ENCODE data around the gene FBRS. TPM values are rescaled to one million over a fixed set of nuclear protein-coding genes. Genes with fewer than 3 reads are reported as not detected.

FBRS gene
- total RNA-seq, 6 experiments from 2014 or later, result 13.0 to 26.2 (median 20.9) TPM

DNA sequence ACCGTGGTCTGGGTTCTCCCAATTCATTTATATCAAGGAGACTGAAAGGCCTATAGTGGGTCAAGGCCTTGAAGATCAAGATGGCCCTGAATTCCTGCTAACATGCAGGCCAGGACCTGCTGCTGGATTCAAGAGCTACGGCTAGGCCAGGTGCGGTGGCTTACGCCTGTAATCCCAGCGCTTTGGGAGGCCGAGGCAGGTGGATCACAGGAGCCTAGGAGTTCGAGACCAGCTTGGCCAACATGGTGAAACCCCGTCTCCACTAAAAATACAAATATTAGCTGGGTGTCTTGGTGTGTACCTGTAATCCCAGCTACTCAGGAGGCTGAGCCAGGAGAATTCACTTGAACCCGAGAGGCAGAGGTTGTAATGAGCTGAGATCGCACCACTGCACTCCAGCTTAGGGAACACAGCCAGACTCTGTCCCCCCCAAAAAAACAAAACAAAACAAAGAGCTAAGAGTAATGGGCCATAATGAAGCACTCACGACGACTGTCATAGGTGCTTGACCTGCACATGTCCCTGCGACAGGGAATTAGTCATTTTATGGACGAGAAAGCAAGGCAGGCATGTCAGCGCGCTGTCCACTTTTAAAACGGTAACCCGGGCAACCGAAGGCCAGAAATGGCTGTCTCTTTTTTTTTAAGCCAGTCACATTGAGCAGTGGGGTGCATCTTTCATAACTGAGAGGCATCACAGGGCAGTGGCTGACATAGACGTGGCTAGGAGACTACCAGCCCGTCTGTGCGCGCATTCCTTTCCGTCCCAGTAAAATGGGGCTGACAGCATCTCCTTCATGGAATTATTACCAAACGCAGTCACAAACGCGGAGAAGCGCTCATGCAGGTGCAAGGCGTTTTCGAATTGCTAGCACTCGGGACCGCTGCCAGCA is 1.0 kb upstream of the FBRS start:
- peaks cover 0 to 29% (median 10%) of the 10 kb centered on the region in 4 donors for H3K4me1 ChIP-seq
- no peaks in the 10 kb centered on the region for H3K27me3 ChIP-seq
- peak in 1 of 4 donors; percentile 0 for ATAC-seq
- H3K9me3 ChIP-seq, result no peaks in the 10 kb centered on the region
- WGBS (ENCODE audit: insufficient coverage, low coverage, low lambda C conversion rate, missing lambda C conversion rate), result 15% methylated on average over 18 of the region's 32 CpGs
- peak overlapping the region; percentile 25 to 54 (median 41) for H3K4me3 ChIP-seq
- peak overlapping the region; percentile 64 to 84 (median 80) for H3K27ac ChIP-seq
- TF ChIP-seq POLR2A (IDR thresholded peaks at IDR 0.05), result no peak
- TF ChIP-seq, protein P1, sequence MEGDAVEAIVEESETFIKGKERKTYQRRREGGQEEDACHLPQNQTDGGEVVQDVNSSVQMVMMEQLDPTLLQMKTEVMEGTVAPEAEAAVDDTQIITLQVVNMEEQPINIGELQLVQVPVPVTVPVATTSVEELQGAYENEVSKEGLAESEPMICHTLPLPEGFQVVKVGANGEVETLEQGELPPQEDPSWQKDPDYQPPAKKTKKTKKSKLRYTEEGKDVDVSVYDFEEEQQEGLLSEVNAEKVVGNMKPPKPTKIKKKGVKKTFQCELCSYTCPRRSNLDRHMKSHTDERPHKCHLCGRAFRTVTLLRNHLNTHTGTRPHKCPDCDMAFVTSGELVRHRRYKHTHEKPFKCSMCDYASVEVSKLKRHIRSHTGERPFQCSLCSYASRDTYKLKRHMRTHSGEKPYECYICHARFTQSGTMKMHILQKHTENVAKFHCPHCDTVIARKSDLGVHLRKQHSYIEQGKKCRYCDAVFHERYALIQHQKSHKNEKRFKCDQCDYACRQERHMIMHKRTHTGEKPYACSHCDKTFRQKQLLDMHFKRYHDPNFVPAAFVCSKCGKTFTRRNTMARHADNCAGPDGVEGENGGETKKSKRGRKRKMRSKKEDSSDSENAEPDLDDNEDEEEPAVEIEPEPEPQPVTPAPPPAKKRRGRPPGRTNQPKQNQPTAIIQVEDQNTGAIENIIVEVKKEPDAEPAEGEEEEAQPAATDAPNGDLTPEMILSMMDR (IDR thresholded peaks at IDR 0.05), result no peak
- DNase-seq, result no peak
- intact Hi-C loops (cut with DNase I), result no loop called here
- peaks cover 0 to 57% (median 21%) of the 10 kb centered on the region in 4 donors for H3K36me3 ChIP-seq

DNA sequence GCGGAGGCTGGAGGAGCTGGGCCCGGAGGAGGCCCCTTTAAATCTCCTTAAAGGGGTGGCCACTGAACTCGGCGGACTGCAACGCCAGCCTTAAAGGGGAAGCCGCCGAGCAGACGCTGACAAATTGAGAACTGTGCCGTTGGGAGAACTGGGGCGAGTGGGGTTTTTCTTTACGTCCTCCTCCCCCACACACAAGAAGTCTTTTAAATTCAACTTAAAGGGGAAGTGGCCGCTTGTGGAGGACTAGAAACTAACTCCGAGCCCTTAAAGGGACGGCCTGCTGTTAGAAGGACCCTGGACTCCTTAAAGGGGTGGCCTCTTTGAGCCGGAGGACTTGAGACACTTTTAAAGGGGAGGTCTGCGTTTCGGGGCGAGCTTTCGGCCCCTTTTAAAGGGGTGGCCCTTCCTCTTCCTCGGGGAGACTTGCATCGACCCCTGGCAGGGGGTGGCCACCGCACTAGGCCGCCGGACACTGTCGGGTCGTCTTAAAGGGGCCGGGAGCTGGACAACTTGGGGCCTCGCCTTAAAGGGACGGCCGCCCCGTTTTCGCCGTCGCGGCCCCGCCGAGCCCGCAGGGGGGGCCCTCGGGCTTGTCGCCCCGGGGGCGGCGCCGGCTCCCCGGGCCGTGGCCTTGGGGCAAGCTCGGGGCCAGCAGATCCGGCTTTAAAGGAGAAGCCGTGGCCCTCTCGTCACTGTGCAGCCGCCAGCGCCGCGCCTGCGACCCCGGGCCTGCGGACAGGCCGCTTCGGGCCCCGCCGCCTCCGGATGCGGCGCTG is 688 bp downstream of the FBRS start:
- 0% methylated on average over 14 of the region's 64 CpGs for WGBS (ENCODE audit: insufficient coverage, low coverage, low lambda C conversion rate, missing lambda C conversion rate)
- intact Hi-C loops (cut with DNase I), result no loop called here
- peaks cover 0 to 59% (median 27%) of the 10 kb centered on the region in 4 donors for H3K36me3 ChIP-seq

DNA sequence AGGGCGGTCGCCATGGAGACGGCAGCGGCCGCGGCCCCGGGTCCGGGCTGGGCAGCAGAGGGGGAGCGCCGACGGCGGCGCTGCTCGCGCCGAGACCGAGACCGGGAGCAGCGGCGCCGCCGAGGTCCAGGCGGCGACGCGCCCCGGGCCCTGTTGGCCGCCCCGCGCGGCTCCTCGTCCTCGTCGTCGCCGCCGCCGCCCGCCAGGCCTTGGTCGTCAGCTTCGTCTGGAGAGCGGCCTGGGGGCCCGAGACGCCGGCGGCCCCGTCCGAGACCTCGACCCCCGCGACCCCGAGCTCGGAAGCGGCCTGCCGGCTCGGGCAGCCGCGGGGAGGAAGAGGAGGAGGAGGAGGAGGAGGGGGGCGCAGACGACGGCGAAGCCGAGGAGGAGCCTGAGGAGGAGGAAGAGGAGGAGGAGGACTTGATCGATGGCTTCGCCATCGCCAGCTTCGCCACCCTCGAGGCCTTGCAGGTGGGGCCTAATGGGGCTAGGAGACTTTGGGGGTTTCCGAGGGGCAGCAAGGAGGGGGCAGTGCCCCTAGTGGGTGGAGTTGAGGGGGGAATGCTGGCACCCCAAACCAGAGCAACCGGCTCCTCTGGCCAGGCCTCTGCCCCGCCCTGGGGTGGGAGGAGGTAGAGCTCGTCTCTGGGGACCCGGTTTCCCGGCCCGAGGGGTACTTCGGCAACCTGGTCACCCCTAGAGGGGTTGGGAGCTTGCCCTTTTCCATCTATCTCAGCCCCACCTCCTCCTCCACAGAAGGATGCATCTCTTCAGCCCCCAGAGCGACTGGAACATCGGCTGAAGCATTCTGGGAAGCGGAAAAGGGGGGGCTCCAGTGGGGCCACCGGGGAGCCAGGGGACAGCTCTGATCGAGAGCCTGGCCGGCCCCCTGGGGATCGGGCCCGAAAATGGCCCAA is 1.5 kb downstream of the FBRS start:
- H3K27me3 ChIP-seq, result no peaks in the 10 kb centered on the region
- H3K36me3 ChIP-seq, result peaks cover 0 to 51% (median 24%) of the 10 kb centered on the region in 4 donors
- intact Hi-C loops (cut with DNase I), result no loop called here
- H3K4me3 ChIP-seq, result peak overlapping the region; percentile 50 to 91 (median 91)
- no peaks in the 10 kb centered on the region for H3K9me3 ChIP-seq
- ATAC-seq, result no peak
- TF ChIP-seq, protein P1 (IDR thresholded peaks at IDR 0.05), result no peak
- no peak for TF ChIP-seq POLR2A (IDR thresholded peaks at IDR 0.05)
- WGBS (ENCODE audit: insufficient coverage, low coverage, low lambda C conversion rate, missing lambda C conversion rate), result 2% methylated on average over 45 of the region's 84 CpGs
- DNase-seq, result peak in 1 of 3 donors; percentile 62
- peaks cover 0 to 29% (median 10%) of the 10 kb centered on the region in 4 donors for H3K4me1 ChIP-seq
- H3K27ac ChIP-seq, result peak overlapping the region; percentile 98 to 99 (median 99)

More for the DNA sequence above, 688 bp downstream of the FBRS start:
- TF ChIP-seq, protein P1 (IDR thresholded peaks at IDR 0.05), result peak in 3 of 4 donors; percentile 5 to 35 (median 18)
- TF ChIP-seq POLR2A (IDR thresholded peaks at IDR 0.05), result no peak
- no peaks in the 10 kb centered on the region for H3K27me3 ChIP-seq
- H3K9me3 ChIP-seq, result no peaks in the 10 kb centered on the region
- DNase-seq, result peak; percentile 75 to 87 (median 79)
- H3K27ac ChIP-seq, result peak overlapping the region; percentile 98 to 99 (median 99)
- peaks cover 0 to 29% (median 10%) of the 10 kb centered on the region in 4 donors for H3K4me1 ChIP-seq
- peak; percentile 23 to 39 (median 36) for ATAC-seq
- peak overlapping the region; percentile 50 to 91 (median 91) for H3K4me3 ChIP-seq

Data from right lobe of liver (tissue), 6 donors.